Large intestine (tissue), 3 donors: ENCODE results near the gene TPX2. TPM values are rescaled to one million over a fixed set of nuclear protein-coding genes. Genes with fewer than 3 reads are reported as not detected.

Experiments
- DNase-seq, 2 donors: peaks; one replicate each; pipeline versions ENCODE4 v3.0.0 to v3.0.0-alpha.2; 2013
- H3K27ac ChIP-seq: one replicate; pipeline ENCODE4 v1.5.1; 2013; ENCODE audit warnings: low read length
- H3K27me3 ChIP-seq: 2 replicates; pipeline ENCODE4 v1.6.1; 2013; ENCODE audit warnings: low read length; ENCODE audit not compliant: control insufficient read depth, insufficient read depth
- H3K36me3 ChIP-seq: 2 replicates; pipeline ENCODE4 v1.6.1; 2013; ENCODE audit warnings: low read length; ENCODE audit not compliant: control insufficient read depth, insufficient read depth
- H3K4me1 ChIP-seq: one replicate; pipeline ENCODE4 v1.6.1; 2013; ENCODE audit warnings: low read length; ENCODE audit not compliant: control insufficient read depth, insufficient read depth
- H3K4me3 ChIP-seq: one replicate; pipeline ENCODE4 v1.5.1; 2013; ENCODE audit warnings: low read length
- H3K9me3 ChIP-seq: one replicate; pipeline ENCODE4 v1.6.1; 2013; ENCODE audit warnings: mild to moderate bottlenecking, low read depth, low read length, moderate library complexity; ENCODE audit not compliant: control insufficient read depth
- WGBS: methylation state at CpG from one replicate; pipeline ENCODE4 v1.1.5; 2013; ENCODE audit warnings: low lambda C conversion rate; ENCODE audit not compliant: insufficient coverage; 5-methylcytosine and 5-hydroxymethylcytosine counted together
- polyA plus RNA-seq: library from polyadenylated mRNA; unstranded; fragments of 120-200 nt; gene quantifications from one replicate; pipeline ENCODE4 v1.2.1, GENCODE V29; 2013

TPX2 gene
- polyA plus RNA-seq, 1 donor: 21.8 TPM

GRCh38 chr20:31843288-31843687, 104.2 kb downstream of the TPX2 start:
- Histone ChIP-seq H3K9me3 (no peaks in the 10 kb centered on the region), H3K27ac (no peak overlapping the region), H3K4me1 (no peaks in the 10 kb centered on the region), H3K4me3 (no peak overlapping the region), H3K27me3 (peaks cover 6% of the 10 kb centered on the region), H3K36me3 (no peaks in the 10 kb centered on the region)
- DNase-seq: no peak
- no CpG with 5 or more reads among the region's 6 CpGs for WGBS

- no peak for DNase-seq
- no peak overlapping the region for H3K27ac ChIP-seq
- no peaks in the 10 kb centered on the region for H3K9me3 ChIP-seq
- no peaks in the 10 kb centered on the region for H3K4me1 ChIP-seq
- H3K36me3 ChIP-seq: no peaks in the 10 kb centered on the region
- WGBS: no CpG with 5 or more reads among the region's 5 CpGs
- H3K4me3 ChIP-seq: no peak overlapping the region
- peaks cover 3% of the 10 kb centered on the region for H3K27me3 ChIP-seq
These were observed 104.8 kb downstream of the TPX2 start for GRCh38 chr20:31843881-31844280.

- no peak for DNase-seq
- Histone ChIP-seq H3K27ac (no peak overlapping the region), H3K4me1 (no peaks in the 10 kb centered on the region), H3K27me3 (peaks cover 12% of the 10 kb centered on the region), H3K4me3 (no peak overlapping the region), H3K36me3 (no peaks in the 10 kb centered on the region), H3K9me3 (no peaks in the 10 kb centered on the region)
- whole genome bisulfite sequencing: no CpG with 5 or more reads among the region's 28 CpGs
These were observed 105.7 kb downstream of the TPX2 start for GRCh38 chr20:31844737-31845299.

- Histone ChIP-seq H3K36me3 (no peaks in the 10 kb centered on the region), H3K27me3 (peaks cover 18% of the 10 kb centered on the region), H3K4me1 (no peaks in the 10 kb centered on the region), H3K4me3 (no peak within 1 kb of the TSS), H3K9me3 (no peaks in the 10 kb centered on the region), H3K27ac (no peak within 1 kb of the TSS)
- DNase-seq: no peak
- WGBS: 62% methylated on average over 2 of the region's 21 CpGs
These were observed 106.3 kb downstream of the TPX2 start, which contains the start of gene FOXS1 for GRCh38 chr20:31845300-31845863. TSS of gene FOXS1 (minus strand) at chr20:31845604. CDS start at chr20:31845542, 62 bp downstream.

GRCh38 chr20:31846793-31847138, 107.7 kb downstream of the TPX2 start:
- H3K27me3 ChIP-seq: peaks cover 31% of the 10 kb centered on the region
- no CpG with 5 or more reads among the region's 3 CpGs for WGBS
- H3K4me1 ChIP-seq: no peaks in the 10 kb centered on the region
- H3K36me3 ChIP-seq: no peaks in the 10 kb centered on the region
- no peak for DNase-seq
- H3K9me3 ChIP-seq: no peaks in the 10 kb centered on the region
- no peak overlapping the region for H3K4me3 ChIP-seq
- no peak overlapping the region for H3K27ac ChIP-seq

- H3K27ac ChIP-seq: no peak overlapping the region
- no peaks in the 10 kb centered on the region for H3K9me3 ChIP-seq
- no peak for DNase-seq
- H3K4me3 ChIP-seq: no peak overlapping the region
- H3K36me3 ChIP-seq: no peaks in the 10 kb centered on the region
- no CpG with 5 or more reads among the region's 32 CpGs for WGBS
- no peaks in the 10 kb centered on the region for H3K4me1 ChIP-seq
- peaks cover 36% of the 10 kb centered on the region for H3K27me3 ChIP-seq
These were observed 109.3 kb downstream of the TPX2 start for GRCh38 chr20:31848088-31848999.

- H3K4me3 ChIP-seq: no peak overlapping the region
- DNase-seq: no peak
- WGBS: no CpG with 5 or more reads among the region's 45 CpGs
- no peaks in the 10 kb centered on the region for H3K4me1 ChIP-seq
- no peaks in the 10 kb centered on the region for H3K9me3 ChIP-seq
- no peaks in the 10 kb centered on the region for H3K36me3 ChIP-seq
- H3K27me3 ChIP-seq: peaks cover 36% of the 10 kb centered on the region
- no peak overlapping the region for H3K27ac ChIP-seq
These were observed 110.3 kb downstream of the TPX2 start for GRCh38 chr20:31849306-31849930.

Other genes starting within 250 kb of the TPX2 start
- gene HM13, start 224.8 kb upstream of the TPX2 start, polyA plus RNA-seq: 123 TPM
- gene ID1, start 134.0 kb upstream of the TPX2 start, polyA plus RNA-seq: 245 TPM
- gene COX4I2, start 101.4 kb upstream of the TPX2 start, polyA plus RNA-seq: 1.8 TPM
- 58.5 TPM for gene BCL2L1, start 16.4 kb upstream of the TPX2 start, polyA plus RNA-seq
- gene MYLK2, start 80.1 kb downstream of the TPX2 start, polyA plus RNA-seq: 0.21 TPM
- gene FOXS1, start 106.3 kb downstream of the TPX2 start, polyA plus RNA-seq: 0.96 TPM
- gene DUSP15, start 131.2 kb downstream of the TPX2 start, polyA plus RNA-seq: 11.2 TPM
- gene TTLL9, start 131.3 kb downstream of the TPX2 start, polyA plus RNA-seq: 1.0 TPM
- 15.5 TPM for gene PDRG1, start 212.8 kb downstream of the TPX2 start, polyA plus RNA-seq
- gene XKR7, start 228.9 kb downstream of the TPX2 start, polyA plus RNA-seq: 0.81 TPM